GM12892 (cell line): ENCODE measurements around the gene PIAS1.

Experiments used
- POLR2A ChIP-seq: IDR thresholded peaks from 2 replicates; pipeline ENCODE4 v1.6.1; 2011; ENCODE audit warnings: low read depth, low read length, control low read depth
- POLR2AphosphoS5 ChIP-seq: IDR thresholded peaks from 2 replicates; pipeline ENCODE4 v1.6.1; 2011; ENCODE audit warnings: low read depth, low read length, control low read depth

DNA sequence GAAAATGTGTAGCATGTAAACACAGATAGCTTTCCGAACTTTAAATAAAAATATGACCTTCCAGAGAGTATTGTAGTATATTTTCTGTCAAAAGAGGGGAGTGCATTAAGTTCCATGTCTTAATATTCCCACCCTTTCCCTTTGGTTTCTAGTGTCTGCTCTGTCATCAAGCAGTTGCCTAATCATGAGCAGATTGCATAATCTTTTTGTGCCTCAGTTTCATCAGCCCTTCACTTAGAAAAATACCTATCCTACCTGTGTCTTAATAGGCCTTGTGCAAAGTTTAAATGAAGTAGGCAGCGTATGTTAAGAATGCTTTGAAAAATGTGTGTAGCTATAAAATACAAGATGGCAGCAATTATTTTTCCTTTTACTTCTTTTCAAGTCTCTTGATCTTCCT lies 98.2 kb downstream of the PIAS1 start:
- TF ChIP-seq POLR2A (no peak), POLR2AphosphoS5 (no peak)
